NCI-H345 (cell line): ENCODE data around the gene TRPM1.

Experiments
- DNase-seq: peaks from one replicate; lab custom pipeline; 2025; lab: John Stamatoyannopoulos, UW

Gene TRPM1

GRCh38 chr15:31049111-31049510, 52.4 kb downstream of the TRPM1 start:
- no peak for DNase-seq

GRCh38 chr15:31047437-31047836, 54.1 kb downstream of the TRPM1 start:
- DNase-seq: no peak

GRCh38 chr15:31046759-31047359, 54.7 kb downstream of the TRPM1 start:
- DNase-seq: no peak

GRCh38 chr15:31045606-31046005, 55.9 kb downstream of the TRPM1 start:
- DNase-seq: no peak

- DNase-seq: no peak
These were observed 58.8 kb downstream of the TRPM1 start for GRCh38 chr15:31042751-31043150.

GRCh38 chr15:31041610-31042009, 59.9 kb downstream of the TRPM1 start:
- DNase-seq: no peak

- no peak for DNase-seq
These were observed 60.9 kb downstream of the TRPM1 start for GRCh38 chr15:31040611-31041010.

GRCh38 chr15:31039961-31040360, 61.6 kb downstream of the TRPM1 start:
- DNase-seq: no peak

GRCh38 chr15:31037731-31038477, 63.6 kb downstream of the TRPM1 start:
- DNase-seq: no peak

- DNase-seq: no peak
These were observed 64.7 kb downstream of the TRPM1 start for GRCh38 chr15:31036783-31037182.

- no peak for DNase-seq
These were observed 65.9 kb downstream of the TRPM1 start for GRCh38 chr15:31035610-31036009.

- DNase-seq: peak; percentile 3
These were observed 67.4 kb downstream of the TRPM1 start for GRCh38 chr15:31034152-31034551.

GRCh38 chr15:31032961-31033371, 68.6 kb downstream of the TRPM1 start:
- DNase-seq: no peak

- no peak for DNase-seq
These were observed 70.0 kb downstream of the TRPM1 start for GRCh38 chr15:31031471-31032067.

GRCh38 chr15:31027910-31028578, 73.5 kb downstream of the TRPM1 start:
- no peak for DNase-seq

GRCh38 chr15:31025996-31026395, 75.5 kb downstream of the TRPM1 start:
- DNase-seq: no peak

- DNase-seq: no peak
These were observed 76.5 kb downstream of the TRPM1 start for GRCh38 chr15:31024979-31025378.

GRCh38 chr15:31024330-31024729, 77.2 kb downstream of the TRPM1 start:
- no peak for DNase-seq

GRCh38 chr15:31023841-31024240, 77.7 kb downstream of the TRPM1 start:
- no peak for DNase-seq

- no peak for DNase-seq
These were observed 80.4 kb downstream of the TRPM1 start for GRCh38 chr15:31021067-31021665.

- DNase-seq: no peak
These were observed 81.0 kb downstream of the TRPM1 start for GRCh38 chr15:31020542-31020941.

- no peak for DNase-seq
These were observed 81.5 kb downstream of the TRPM1 start for GRCh38 chr15:31019986-31020385.
